NCI-H146 treated with DMSO at 0.1 percent for 48 hours (cell line): ENCODE results near the gene SRP54.
"Not testable (repeated sequence)": the region's sequence is repeated elsewhere in the genome, so short reads cannot be mapped to it uniquely, and the experiment has no call there.

Experiments used
- DNase-seq: peaks from one replicate; lab custom pipeline; 2025; ENCODE audit not compliant: unreplicated experiment; lab: John Stamatoyannopoulos, UW

The SRP54 gene

GRCh38 chr14:34983148-34983760 is 462 bp downstream of the SRP54 start:
- DNase-seq: no peak

- DNase-seq: no peak
Observed at GRCh38 chr14:34983786-34984185, 994 bp downstream of the SRP54 start.

DNA sequence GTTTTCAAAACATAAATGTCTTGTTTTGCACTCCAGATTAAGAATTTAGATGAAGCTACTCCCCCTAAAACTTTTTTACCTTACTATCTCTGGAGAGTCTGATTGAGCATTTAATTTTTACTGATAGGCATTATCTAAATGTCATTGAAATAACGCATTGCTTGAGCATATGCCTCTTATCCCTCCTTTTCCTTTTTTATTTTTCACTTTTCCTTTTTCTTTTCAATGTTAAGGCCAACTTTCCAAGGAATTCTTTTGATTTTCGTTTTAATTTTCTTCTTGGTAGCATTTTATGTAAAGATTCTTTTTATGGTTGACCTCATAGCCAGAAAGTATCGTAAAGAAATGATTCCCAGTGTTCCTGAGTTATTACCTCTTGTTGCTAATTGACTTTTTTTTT is 2.9 kb downstream of the SRP54 start:
- no peak for DNase-seq

DNA sequence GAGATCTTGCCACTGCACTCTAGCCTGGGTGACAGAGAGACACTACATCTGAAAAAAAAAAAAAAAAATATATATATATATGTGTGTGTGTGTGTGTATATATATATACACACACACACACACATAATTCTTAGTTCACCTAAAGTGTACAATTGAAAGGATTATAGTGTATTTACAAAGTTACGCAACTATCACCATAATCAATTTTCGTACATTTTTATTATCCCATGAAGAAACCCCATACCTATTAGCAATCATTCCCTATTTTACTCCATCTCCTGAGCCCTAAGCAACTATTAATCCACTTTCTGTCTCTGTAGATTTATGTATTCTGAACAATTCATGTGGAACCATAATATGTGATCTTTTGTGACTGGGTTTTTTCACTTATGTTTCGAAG is 4.4 kb downstream of the SRP54 start:
- no peak for DNase-seq

DNA sequence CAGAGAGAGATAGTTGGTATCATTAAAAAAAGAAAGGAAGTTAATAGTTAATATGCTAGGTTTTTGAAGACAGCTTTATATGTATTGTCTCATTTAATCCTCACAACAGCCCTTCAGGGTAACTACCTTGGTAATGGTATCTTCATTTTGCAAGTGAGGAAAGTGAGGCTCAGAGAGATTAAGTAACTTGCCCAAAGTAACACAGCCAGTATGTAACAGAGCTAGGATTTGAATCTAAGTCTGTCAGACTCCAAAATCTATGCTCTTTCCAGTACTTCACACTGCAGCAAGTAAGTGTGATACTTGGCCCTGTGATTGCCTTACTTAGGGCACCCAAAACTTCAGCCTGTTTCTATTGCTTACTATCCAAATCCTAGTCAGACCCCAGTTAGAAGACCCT is 7.0 kb downstream of the SRP54 start:
- DNase-seq: no peak

GRCh38 chr14:34993426-34993825 is 10.6 kb downstream of the SRP54 start:
- no peak for DNase-seq

GRCh38 chr14:34994668-34995067 is 11.9 kb downstream of the SRP54 start:
- no peak for DNase-seq

DNA sequence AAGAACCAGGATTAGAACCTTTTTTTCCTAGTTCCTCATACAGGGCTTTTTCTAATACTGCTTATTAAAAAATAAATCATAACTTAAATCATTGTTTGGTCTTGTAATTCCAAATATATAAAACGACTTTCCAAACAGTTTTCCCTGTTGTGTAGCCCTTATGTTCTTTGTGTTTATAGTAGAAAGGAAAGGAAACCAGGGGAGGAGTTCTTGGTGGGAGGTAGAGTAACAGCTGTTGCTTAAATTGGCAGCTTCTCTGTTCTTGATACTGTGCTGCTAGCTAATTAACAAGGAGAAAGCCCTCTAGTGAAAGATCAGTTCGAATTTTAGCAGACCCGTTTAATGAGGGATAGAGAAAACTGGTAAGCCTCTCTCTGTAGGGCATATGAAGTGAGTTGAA is 15.0 kb downstream of the SRP54 start:
- no peak for DNase-seq

GRCh38 chr14:34999500-34999899 is 16.7 kb downstream of the SRP54 start:
- no peak for DNase-seq

DNA sequence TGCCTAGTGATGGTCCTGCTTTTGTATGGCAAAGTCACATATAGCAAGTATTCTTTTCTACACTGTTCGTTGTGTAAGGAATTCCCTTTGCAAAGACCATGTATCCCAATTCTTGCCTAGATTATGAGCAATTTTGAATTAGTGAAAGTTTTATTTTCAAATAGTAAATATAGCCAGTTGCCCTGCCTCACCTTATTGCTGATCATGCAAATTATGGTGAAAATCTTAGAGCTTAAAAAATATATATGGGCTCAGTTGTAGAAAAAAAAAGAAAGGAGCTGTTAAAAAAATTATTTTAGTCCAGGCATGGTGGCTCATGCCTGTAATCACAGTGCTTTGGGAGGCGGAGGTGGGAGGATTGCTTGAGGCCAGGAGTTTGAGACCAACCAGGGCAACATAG is 18.8 kb downstream of the SRP54 start:
- DNase-seq: no peak

DNA sequence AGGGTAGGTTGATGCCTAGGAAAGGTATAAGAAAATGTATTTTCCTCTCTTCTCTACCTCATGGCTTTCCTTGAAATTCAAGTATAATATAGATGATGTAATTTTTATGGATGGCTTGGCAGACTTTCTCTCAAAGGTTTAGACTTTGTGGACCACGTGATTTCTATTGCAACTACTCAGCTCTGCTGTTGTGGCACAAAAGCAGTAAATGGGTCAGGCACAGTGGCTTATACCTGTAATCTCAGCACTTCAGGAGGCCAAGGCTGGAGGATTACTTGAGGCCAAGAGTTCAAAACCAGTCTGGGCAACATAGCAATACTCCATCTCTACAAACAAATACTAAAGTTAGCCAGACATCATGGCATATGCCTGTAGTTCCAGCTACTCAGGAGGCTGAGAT is 22.0 kb downstream of the SRP54 start:
- DNase-seq: no peak

DNA sequence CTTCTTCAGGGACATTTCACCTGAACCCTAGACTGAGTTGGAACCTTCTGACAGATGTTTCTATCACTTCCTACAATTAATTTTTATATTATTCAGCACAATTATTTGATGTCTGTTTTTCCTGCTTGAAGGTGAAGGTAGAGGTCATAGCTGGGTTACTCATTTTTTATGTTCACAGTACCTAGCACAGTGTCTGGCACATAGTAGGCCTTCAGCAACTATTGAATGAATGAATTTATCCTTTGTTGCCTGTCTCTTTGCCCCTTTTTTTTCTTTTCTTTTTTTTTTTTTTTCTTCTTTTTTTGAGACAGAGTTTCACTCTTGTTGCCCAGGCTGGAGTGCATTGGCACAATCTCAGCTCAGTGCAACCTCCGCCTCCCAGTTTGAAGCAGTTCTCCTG is 33.8 kb downstream of the SRP54 start:
- DNase-seq: no peak

GRCh38 chr14:35020713-35021112 is 37.9 kb downstream of the SRP54 start:
- DNase-seq: no peak

DNA sequence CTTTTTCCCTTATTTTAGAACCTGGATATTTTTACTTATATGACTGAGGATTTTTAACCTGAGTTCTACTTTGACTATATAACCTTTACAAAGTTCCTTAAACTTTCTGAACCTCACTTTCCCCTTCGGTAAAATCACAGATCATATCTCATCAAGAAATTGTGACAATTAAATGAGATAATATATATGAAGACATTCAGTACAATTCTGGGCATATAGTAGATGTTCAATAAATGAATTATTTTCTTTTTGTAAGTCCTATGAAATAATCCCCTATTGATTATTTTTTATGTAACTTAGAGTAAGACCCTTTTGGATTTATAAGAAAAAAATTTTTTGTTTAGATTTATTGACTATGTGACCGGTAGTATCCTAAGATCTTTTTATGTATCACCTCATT is 45.6 kb downstream of the SRP54 start:
- no peak for DNase-seq

DNA sequence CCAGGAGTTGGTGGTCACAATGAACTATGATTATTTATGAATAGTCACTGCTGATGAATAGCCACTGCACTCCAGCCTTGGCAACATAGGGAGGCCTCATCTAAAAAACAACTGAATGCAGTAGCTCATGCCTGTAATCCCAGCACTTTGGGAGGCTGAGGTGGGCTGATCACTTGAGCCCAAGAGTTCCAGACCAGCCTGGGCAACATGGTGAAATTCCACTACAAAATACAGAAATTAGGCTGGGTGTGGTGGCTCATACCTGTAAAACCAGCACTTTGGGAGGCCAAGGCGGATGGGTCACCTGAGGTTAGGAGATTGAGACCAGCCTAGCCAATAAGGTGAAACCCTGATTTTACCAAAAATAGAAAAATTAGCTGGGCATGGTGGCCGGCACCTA is 49.8 kb downstream of the SRP54 start:
- DNase-seq: no peak

DNA sequence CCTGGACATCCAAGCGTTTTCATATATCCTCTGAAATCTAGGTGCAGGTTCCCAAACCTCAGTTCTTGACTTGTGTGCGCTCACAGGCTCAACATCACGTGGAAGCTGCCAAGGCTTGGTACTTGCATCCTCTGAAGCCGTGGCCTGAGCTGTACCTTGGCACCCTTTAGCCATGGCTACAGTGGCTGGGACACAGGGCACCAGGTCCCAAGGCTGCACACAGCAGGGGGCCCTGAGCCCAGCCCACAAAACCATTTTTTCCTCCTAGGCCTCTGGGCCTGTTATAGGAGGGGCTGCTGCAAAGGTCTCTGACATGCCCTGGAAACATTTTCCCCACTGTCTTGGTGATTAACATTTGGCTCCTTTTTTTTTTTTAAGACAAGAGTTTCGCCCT is 51.6 kb downstream of the SRP54 start:
- no peak for DNase-seq

- not testable (repeated sequence) for DNase-seq
Observed at GRCh38 chr14:35034944-35035554, 52.3 kb downstream of the SRP54 start.

GRCh38 chr14:35038312-35038711 is 55.5 kb downstream of the SRP54 start:
- not testable (repeated sequence) for DNase-seq

GRCh38 chr14:35042632-35043031 is 59.8 kb downstream of the SRP54 start:
- no peak for DNase-seq

- no peak for DNase-seq
Observed at GRCh38 chr14:35043046-35043445, 60.3 kb downstream of the SRP54 start.

GRCh38 chr14:35044939-35045797 is 62.4 kb downstream of the SRP54 start:
- DNase-seq: no peak

DNA sequence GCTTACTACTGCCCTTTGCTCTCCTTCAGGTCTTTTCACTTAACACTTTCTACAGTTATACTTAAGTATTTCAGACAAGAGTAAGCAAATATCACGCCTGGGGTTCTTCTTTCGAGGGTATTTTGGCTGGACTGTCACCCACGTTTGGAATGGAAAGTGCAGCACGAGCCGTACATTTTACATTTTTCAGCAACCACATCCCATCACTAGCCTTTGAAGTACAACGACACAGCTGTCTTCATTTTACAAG is 62.9 kb downstream of the SRP54 start:
- DNase-seq: no peak
